M059J (cell line): ENCODE measurements around the gene SKAP1. TPM values are rescaled to one million over a fixed set of nuclear protein-coding genes. Genes with fewer than 3 reads are reported as not detected.
"Not testable (repeated sequence)": the region's sequence is repeated elsewhere in the genome, so short reads cannot be mapped to it uniquely, and the experiment has no call there.

Experiments used
- DNase-seq: peaks from one replicate; pipeline ENCODE4 v3.0.0-alpha.2; 2012; ENCODE audit warnings: low read depth
- total RNA-seq: library from RNA; depleted of rRNA; stranded (reverse); fragments of >200 nt; shearing (Covaris generic); gene quantifications from 2 replicates; pipeline ENCODE4 v1.2.3, GENCODE V29; 2014

The SKAP1 gene
- total RNA-seq, 1 experiment from 2014 or later: 0.42 TPM

DNA sequence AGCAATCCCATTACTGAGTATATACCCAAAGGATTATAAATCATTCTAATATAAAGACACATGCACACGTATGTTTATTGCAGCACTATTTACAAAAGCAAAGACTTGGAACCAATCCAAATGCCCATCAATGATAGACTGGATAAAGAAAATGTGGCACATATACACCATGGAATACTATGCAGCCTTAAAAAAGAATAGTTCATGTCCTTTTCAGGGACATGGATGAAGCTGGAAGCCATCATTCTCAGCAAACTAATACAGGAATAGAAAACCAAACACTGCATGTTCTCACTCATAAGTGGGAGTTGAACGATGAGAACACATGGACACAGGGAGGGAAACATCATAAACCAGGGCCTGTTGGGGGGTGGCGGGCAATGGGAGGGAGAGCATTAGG lies 19.3 kb upstream of the SKAP1 start:
- not testable (repeated sequence) for DNase-seq

DNA sequence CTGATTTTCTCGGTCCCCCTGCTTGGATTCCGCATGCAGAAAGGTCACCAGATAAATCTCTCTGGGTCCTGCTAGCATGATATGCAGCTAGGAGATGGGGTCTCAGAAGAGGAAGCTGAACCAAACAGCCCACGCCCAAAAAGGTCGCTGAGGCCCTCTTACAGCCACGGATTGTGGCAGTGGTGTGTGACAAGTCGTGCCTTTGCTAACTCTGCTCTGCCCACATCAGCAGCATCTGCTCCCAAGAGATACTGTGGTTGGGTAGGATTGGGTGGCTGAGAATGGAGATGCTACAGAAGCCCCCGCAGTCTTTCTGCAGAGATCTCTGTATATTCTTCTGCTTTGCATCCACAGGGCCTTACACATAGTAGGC lies 15.2 kb upstream of the SKAP1 start:
- DNase-seq: no peak

DNA sequence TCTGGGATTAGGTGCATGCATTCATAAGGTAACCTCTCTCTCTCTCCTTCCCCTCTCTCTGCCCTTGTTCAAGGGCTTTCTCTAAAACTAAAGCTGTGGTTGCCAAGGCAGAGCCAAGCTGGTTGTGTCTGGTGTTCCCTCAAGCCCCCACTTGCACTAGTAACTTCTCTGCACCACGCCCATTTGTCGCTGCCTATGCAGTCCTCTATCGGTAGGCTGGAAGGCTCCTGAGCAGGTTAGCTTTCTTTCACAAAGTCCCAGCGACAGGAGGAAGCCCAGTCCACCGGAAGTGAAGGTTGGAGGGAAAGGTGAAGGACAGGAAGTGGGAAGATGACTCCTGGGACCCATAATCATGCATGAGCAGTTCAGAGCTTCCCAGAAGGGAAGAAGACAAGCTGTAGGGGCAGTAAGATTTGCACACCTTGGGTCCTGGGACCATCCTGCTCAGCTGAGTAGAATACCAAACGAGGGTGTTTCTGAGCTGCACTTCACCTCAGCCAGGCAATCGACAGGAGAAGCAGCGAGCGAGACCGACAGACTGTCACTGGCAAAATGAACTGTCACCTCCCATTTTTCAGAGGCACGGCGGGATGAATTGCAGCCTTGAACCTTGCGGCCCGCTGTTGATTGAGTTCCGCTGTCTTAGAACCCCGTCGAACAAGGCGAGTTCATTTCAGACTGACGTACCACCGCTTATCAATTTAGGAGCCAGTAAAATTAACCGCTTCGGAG lies 14.7 kb upstream of the SKAP1 start:
- DNase-seq: peak; percentile 26

DNA sequence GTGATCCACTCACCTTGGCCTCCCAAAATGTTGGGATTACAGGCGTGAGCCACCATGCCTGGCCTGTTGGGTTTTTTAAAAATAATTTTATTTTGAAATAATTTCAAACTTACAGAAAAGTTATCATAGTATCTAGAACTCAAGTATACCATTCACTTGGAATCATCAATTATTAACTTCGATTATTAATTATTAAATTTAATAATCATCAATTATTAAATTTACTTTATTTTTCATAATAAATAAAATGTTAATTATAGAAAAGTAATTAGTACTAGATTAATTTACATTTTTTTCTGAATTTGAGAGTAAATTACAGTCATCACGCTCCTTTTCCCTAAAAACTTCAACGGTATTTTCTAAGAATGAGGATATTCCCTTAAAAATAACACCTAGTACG lies 13.7 kb upstream of the SKAP1 start:
- no peak for DNase-seq

DNA sequence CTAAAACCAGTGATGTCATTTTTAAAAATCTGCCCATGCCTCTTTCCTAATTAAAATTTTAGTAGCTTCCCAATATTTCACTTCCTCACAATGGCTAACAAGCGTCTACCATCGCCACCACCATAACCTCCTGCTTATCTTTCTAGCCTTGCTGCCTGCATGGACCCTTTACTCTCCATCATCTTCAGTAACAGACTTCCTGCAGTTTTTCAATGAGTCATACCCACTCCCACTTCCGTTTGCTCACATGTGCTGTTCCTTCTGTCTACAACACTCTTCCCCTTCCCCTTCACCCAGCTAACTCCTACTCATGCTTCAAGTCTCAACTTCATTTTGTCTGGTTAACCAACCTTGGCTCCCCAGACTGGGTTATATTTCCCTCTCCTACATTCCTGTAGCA lies 12.8 kb upstream of the SKAP1 start:
- no peak for DNase-seq

DNA sequence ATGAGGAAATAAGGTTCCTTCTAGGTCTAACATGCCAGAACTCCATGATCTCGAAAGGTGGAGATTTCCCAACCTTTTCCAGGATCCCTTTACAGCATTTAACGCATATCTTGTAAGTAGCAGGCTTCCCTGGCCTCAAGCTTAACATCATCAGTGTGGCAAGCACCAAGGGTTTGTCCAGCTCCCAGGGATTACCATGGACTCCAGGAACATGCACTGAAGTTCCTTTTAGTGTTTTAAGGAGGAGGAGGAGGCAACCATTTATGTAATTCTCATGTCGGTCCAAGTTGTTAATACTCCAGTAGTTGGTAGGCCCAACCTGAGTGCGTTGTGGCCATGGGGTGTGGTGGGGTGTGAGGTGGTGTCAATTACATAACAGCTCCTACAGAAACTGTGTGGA lies 11.8 kb upstream of the SKAP1 start:
- no peak for DNase-seq

DNA sequence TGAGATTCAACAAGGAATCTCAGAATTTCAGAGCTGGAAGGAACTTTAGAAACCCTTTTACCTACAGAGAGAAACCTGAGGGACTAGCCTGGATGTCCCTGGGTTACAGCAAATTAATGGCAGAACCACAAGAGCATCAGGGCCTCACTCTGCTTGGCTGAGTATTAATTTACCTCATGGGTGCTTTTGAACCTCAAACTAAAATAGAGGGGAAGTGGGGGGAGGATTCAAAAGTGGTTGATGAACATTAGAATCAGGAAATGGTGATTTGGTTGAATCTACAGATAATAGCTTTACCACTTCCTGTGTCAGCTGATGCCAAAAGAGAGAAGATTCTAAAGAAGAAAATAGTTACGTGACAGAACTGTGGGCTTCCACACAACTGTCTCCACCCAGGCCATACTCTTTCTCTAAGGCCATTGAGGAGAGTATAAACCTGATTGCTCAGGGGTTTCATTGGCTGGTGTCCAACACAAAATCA lies 11.3 kb upstream of the SKAP1 start:
- peak; percentile 23 for DNase-seq

DNA sequence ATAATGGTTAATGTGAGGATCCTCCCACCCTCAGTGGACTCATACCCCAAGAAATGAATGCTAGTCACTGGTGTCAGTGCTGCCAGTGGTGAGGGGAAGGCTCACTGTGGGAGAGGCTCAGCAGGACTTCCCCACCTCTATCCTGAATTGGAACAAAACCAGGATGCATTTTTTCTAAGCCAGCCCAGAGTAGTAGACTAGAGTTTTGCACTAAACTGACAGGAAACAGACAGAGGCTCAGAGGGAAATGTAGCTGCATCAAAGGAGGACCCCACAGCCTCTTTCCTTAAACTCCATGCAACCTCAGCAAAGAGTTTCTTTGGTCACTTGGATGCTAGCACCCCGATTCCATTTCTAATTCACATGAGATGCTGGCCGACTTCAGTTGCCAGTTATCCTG lies 10.7 kb upstream of the SKAP1 start:
- DNase-seq: no peak

DNA sequence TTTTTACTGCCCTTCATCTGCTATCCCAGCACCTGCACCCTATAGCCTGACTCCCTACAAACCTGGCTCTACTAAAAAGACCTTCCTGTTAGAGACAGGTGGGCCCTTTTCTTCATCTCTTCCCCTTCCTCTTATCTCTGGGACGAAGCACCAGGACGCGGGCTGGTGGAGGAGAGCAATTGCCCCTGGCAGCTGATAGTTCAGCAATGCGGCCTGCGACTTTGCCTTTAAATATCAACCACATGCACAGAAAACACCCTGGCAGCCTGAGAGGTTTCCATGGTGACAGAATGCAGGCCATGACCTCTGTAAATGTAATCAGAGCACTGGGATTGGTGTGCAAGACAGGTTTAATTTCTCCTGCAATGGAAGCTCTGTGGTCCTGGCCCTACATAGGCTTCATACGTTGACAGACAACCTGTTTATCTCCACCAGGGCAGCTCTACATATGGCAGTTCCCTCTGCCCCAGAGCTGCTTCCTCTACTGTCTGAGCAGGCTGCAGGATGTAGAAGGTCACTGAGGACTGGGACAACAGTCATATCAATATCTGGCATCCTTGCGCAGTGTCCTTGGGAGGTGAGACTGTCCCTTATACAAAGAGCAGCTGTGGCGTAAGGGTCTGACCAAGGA lies 10.0 kb upstream of the SKAP1 start:
- no peak for DNase-seq

DNA sequence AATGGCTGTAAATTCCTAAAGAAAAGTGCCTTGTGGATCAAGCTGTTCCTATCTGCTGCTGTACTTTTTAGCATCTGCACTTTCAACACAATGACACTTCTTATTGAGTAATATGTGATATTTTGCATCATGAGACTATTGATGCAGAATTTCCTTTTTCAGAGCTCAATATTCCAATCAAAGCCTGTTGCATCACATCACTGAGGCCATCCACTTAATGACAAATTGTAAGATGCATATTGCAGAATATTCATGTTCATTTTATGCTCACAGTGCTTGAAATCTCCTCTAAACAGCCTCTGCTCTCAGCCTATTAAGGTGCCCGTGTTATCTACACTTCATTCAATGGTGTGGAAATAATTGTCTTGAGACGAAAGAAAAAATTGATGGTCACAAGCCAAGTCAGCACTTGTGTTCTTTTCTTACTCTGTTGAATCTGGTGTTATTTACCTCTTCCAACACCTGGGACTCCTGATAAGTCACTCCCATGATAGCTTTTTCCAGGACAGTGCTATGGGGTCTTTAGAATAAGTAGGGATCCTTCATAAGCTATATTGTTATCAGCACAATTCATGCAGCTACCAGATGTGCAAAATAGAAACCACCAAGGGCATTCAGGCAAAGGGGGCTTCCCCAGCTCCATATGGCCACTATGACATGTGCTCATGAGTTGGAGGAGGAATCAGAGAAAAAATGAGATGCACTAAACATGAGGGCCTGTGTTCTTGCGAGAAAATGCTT lies 9.3 kb upstream of the SKAP1 start:
- DNase-seq: no peak

DNA sequence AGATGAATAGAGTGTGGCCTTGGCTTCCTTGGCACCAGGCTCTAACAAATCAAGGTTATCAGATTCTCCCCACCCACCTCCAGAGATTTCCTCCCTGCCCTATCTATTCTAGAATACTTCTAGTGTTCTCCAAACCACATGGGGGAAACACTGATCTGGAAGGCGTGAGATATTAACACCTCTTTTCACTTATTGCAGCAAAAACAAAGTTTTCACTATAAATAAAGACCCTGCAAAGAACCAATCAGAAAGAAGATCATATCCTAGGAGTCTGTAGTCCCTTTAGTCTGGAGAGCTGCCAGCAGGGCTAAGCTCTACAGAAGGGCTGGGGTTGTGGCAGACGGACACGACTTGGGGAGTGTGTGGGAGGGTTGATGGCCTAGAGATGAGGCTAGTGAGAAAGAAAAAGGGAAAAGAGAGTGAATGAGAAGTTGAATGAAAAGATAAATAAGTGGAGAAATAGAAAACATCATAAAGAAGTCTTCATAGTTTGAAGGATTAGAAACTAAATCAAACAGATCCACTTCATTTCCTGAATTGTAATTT lies 8.6 kb upstream of the SKAP1 start:
- DNase-seq: no peak

DNA sequence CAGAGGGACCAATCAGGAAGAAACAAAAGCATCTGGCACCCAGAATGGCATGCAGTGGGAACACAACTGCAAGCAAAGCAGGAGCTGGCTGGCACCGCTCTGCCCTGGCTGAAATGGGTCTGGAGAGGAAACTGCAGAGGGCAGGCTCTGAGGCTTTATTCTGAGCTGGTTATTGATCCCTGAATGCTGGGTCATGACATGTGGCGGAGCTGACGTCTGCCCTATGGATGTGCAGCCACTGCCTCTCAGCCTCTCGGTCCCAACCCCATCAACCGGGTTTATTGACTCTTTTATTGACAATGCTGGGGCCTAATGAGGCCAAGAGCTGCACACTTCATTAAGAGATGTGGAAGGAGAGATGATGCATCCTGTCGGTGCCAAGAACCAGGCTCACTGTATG lies 3.9 kb upstream of the SKAP1 start:
- no peak for DNase-seq

DNA sequence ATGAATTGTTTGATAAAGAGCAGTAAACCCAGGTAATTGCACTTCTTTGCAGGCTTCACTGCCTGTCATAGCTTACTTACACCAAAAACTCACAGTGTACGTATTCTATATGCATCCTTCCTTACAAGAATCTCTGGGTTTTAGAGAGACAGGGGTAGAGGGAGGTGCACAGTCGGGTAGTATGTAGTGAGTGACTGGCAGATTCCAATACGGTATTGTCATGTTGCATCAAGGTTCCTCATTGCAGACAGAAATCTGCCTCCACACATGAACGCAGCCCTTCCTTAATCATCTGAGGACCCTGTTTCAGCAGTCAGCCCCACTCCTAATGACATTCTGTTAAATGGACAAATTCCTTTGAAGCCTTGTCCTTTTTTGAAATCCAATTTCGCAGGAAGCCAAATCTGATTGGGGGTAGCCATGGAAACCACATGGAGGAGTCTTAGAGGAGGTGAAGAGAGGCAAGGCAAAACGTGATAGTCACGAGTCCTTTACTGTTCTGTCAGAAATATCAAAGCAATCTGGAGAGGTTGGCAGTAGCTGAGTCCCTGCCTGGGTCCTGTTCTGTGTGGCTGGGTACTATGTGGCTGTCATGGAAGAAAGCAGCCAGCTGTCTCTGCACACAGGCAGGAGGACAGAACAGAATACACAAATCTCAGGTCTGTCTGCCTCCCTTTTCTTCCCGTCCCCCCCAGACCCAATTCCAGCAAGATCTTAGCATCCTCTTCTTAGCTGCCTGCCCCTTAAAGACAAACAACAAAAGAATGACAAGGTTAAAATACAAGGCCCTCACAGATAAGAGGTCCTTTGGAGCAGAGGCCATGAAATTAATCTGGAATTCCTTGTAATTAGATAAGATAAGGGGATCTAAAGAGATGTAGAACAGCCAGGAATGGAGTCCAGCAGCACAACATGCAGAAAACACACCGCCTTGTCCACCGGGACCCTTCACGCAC lies 3.1 kb upstream of the SKAP1 start:
- DNase-seq: no peak

DNA sequence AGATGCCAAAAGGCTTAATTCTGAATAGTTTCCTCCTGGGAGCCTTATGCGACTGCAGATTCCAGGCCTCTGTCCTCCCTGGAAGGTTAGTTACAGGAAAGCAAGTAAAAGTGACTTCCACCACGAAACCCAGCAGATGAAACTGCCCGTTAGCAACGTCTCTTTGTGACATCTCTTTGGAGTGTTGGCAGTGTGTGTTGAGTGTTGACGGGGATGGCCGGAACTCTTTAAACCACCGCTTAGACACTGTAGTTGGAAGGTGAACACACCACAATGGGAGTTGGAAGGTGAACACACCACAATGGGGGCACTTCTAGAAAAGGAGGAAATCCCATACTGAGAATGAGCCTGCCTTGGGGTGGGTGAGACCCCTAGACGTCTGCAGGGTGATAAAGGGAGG lies 858 bp downstream of the SKAP1 start:
- no peak for DNase-seq

DNA sequence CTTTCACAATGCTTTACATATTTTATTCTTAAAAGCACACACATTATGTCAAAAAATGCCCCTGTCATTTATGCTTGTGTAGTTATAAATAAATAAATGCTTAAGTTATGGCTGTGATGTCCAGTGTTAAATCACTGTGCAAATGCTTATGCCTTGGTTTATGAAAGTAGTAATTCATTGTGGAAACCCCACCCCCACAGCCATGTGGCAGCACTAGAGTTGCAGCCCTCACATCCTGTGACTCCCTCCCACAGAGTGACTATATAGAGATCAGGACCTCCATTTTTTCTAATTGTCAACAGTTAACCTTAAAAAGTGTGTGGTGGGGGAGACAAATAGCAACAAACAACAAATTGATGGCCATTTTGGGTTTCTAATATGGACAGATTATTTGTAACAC lies 2.4 kb downstream of the SKAP1 start:
- DNase-seq: no peak

DNA sequence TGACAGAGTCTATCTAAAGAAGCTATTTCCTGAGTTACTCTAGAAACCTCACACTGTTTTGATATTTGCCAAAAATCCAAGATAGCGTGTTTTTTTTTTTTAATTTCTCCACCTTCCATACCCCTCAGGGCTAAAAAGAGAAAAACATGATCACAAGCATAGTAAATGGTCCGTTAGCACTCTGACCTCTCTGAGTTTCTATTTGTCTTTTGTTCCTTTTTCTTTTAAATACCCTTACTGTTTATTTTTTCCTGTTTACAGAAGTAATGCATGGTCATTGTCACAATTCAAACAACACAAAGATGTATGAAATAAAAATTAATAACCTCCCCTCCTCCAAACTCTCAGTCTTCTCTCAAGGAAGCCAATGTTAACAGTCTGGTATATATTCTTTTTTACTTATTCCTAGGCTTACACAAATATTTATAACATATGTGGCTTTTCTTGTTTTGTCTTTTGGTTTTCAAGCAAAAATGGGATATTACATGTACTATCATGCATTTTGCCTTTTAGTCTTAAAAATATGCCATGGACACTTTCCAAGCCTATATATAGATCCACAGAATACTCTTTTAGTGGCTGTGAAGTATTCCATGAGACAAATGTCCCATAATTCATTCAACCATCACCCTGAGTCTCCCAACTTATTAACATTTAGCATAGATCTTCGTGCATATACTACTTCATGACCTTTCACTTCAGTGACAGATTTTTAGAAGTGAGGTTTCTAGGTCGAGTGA lies 3.1 kb downstream of the SKAP1 start:
- no peak for DNase-seq

DNA sequence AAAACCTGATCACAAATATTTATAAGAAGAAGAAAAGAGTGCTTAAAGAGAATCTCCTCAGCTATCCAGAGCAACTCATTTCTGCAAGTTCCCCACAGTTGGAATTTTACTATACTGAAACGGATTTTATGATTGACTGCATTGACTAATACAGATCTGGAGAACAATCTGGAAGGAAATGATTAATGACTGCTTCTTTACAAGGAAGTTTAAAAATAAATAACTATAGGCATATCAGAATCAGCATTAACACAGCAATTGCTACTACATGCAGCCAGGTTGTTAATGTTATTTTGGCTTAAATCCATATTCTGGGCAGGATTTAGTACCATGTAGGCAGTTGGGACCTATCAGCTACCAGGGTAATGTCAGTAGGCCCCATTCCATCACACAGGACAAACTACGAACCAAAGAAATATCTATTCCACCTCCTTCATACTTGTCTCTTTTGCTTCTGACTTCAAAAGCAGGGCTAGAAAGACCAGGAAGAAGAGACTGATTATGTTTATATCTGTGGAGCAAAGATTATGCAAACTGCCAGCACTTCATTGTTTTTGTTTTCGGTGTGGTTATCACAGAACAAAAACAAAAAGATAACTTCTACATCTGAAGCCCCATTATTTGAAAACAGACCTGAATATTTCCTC lies 3.9 kb downstream of the SKAP1 start:
- DNase-seq: no peak

DNA sequence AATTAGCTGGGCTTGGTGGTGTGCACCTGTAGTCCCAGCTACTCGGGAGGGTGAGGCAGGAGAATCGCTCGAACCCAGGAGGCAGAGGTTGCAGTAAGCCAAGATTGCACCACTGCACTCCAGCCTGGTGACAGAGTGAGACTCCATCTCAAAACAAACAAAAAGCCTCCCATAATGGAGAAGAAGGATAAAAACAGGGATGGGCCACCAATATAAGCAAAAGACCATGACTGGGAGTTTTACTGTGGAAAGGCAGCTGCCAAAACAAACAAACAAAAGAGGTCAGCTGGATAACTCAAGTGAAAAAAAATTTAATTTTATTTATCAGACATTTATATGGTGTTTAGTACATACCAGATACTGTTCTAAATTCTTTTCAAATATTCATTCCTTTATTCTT lies 8.0 kb downstream of the SKAP1 start:
- DNase-seq: peak; percentile 34

DNA sequence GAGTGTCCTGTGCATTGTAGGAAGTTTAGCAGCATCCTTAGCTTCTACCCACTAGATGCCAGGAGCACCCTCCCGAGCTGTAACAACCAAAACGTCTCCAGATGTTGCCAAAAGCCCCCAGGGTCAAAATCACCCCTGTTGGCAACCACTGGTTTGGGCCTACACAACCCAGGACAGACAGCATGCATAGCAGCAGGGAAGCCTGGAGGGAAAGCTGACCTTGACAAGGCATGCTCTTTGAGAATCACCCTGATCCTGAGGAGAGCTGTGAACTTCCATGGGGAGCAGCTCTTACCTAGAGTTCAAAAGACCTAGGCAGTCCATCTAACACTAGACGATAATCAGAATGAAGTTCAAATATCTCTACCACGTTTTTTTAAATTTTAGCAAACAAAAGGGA lies 9.2 kb downstream of the SKAP1 start:
- no peak for DNase-seq

DNA sequence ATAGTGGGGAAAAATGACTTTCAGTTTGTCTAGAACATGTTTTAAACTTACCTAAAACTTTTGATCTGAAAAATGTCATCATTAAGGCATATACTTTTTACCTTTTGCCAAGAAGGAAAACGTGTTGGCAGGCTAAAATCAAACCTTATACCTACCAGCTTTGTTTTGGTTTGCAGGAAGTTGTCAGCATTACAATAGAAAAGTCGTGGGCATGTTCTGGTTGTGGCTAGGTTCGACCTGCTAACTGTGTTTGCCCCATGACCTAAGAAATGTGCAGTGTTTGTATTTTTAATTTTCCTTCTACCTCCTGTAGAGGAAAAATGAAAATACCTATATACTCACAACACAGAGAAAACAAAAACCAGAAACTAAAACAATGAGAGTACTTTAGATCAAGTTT lies 13.0 kb downstream of the SKAP1 start:
- no peak for DNase-seq
